Measurements from ENCODE around the gene TRIM2.

TRIM2 gene

DNA sequence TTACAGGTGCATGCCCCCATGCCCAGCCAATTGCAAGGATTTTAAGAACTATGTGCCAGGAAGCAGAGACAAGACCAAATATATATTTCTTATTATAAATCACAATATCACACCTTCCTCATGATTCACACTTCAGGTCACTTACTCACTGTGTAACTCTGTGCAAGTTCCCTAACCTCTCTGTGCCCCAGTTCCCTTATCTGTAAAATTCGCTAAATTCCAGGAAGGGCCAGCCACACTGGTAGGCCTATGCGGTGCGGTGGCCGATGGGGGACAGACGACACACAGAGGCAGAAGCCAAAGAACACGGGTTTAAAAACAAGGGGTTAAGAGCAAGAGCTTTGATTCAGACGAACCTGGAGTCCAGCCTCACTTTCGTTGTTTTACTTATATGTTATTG lies 2.8 kb downstream of the TRIM2 start:
- POLR2A ChIA-PET = no interaction called here
- DNase-seq (ENCODE audit: low read depth, low spot score) = no peak
- CTCF ChIA-PET = interaction anchor here (0.9 to 1.8 kb wide), 8 partner anchors 9 to 436 kb away, joined by 3 to 9 read pairs (median 4); no protein-coding TSS in a partner anchor
- H3K4me3 ChIP-seq (ENCODE audit: low read depth, low read length) = no peak overlapping the region
- TF ChIP-seq, protein P1, sequence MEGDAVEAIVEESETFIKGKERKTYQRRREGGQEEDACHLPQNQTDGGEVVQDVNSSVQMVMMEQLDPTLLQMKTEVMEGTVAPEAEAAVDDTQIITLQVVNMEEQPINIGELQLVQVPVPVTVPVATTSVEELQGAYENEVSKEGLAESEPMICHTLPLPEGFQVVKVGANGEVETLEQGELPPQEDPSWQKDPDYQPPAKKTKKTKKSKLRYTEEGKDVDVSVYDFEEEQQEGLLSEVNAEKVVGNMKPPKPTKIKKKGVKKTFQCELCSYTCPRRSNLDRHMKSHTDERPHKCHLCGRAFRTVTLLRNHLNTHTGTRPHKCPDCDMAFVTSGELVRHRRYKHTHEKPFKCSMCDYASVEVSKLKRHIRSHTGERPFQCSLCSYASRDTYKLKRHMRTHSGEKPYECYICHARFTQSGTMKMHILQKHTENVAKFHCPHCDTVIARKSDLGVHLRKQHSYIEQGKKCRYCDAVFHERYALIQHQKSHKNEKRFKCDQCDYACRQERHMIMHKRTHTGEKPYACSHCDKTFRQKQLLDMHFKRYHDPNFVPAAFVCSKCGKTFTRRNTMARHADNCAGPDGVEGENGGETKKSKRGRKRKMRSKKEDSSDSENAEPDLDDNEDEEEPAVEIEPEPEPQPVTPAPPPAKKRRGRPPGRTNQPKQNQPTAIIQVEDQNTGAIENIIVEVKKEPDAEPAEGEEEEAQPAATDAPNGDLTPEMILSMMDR (IDR thresholded peaks at IDR 0.05; ENCODE audit: insufficient read depth, low read length, missing control alignments) = no peak

DNA sequence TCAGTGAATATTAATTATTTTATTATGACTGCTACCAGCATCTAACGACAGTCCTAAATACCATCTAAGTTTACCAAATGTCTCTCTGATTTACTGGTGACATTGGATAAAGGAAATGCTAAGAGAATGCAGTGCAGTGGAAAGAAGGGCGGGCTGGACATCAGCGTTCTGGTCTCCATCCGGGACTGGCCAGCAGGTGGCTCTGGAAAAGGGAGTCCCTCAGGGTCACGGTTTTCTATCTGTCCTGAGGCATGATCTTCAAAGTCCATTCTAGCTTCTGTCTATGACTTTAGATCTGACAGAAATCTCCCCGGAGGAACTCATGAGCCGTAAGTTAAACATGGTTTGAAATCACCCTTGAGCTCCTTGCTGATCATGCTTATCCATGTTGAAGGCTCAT lies 3.3 kb downstream of the TRIM2 start:
- H3K4me3 ChIP-seq (ENCODE audit: low read depth, low read length) = no peak overlapping the region
- TF ChIP-seq, protein P1 (IDR thresholded peaks at IDR 0.05; ENCODE audit: insufficient read depth, low read length, missing control alignments) = peak; percentile 53
- DNase-seq (ENCODE audit: low read depth, low spot score) = no peak
- ChIA-PET POLR2A (no interaction called here), CTCF (interaction anchor here (0.9 to 1.8 kb wide), 11 partner anchors 9 to 436 kb away, joined by 3 to 9 read pairs (median 3); no protein-coding TSS in a partner anchor)

DNA sequence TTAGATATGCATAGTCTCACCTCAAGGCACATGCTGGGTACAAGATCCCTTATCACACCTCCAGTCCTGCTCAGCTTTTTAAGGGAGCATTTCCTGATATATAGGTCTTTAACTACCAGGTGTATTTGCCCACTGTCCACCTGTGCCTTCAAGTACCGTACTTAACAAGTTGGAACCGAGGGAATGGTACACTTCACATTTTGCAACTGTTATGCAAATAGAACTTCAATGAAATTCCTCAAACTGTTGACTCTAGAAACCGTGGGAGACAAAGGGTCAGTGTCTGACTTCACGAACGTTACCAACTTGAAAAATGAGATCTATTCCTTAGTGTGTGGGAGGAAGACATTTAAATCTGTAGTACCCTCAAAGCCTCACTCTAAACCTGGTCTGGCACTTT lies 5.2 kb downstream of the TRIM2 start:
- H3K4me3 ChIP-seq (ENCODE audit: low read depth, low read length) = no peak overlapping the region
- ChIA-PET POLR2A (no interaction called here), CTCF (interaction anchor here (1.3 kb wide), 1 partner anchor 66 kb away, joined by 3 read pairs; no protein-coding TSS in a partner anchor)
- TF ChIP-seq, protein P1 (IDR thresholded peaks at IDR 0.05; ENCODE audit: insufficient read depth, low read length, missing control alignments) = no peak
- no peak for DNase-seq (ENCODE audit: low read depth, low spot score)

DNA sequence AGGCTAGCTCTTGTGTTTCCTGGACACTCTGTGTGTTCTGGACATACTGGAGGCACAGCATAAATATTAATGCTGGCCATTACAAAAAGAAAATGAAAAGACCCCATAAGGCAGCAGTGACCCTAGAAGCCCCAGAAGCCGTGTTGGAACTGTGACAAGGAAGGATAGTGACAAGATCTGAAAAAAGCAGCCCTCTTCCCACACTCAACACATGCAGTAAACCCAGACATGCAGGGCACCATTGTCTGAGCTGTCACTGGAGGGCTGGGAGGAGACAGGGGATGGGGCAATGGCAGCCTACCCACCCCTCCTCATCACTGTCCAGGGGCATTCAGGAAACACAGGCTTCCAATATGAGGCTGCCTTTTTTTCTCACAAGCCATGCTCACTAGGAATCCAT lies 6.5 kb downstream of the TRIM2 start:
- no peak overlapping the region for H3K4me3 ChIP-seq (ENCODE audit: low read depth, low read length)
- DNase-seq (ENCODE audit: low read depth, low spot score) = no peak
- ChIA-PET POLR2A (no interaction called here), CTCF (interaction anchor here (1.1 kb wide), 1 partner anchor 108 kb away, joined by 4 read pairs; no protein-coding TSS in a partner anchor)
- TF ChIP-seq, protein P1 (IDR thresholded peaks at IDR 0.05; ENCODE audit: insufficient read depth, low read length, missing control alignments) = no peak

DNA sequence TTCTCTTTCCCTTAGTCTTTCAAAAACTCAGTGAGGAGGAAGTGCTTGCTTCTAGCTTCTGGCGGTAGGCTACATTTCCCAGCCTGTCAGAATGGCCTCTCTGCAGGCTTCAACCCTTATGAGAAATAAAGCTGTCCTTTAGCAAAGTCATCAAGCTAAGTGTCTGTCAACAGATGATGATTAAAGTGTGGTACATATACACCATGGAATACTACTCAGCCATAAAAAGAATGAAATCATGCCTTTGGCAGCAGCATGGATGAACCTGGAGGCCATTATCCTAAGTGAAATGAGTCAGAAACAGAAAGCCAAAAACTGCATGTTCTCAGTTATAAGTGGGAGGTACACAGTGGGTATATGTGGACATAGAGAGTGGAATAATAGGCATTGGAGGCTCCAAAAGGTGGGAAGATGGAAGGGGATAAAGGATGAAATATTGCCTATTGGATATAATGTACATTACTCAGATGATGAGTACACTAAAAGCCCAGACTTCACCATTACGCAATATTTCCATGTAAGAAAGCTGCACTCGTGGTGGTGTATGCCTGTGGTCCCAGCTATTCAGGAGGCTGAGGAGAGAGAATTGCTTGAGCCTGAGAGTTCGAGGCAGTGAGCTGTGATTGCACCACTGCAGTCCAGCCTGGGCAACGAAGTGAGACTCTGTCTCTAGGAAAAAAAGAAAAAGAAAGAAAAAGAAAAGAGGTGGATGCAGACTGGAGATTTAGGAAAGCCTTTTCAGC lies 7.9 kb downstream of the TRIM2 start:
- CTCF ChIA-PET = interaction anchor here (0.5 to 1.5 kb wide), 4 partner anchors 11 to 133 kb away, joined by 3 to 5 read pairs (median 3); no protein-coding TSS in a partner anchor
- peak; percentile 40 for DNase-seq (ENCODE audit: low read depth, low spot score)
- POLR2A ChIA-PET = interaction anchor here (1.1 kb wide), 1 partner anchor 11 kb away, joined by 3 read pairs; no protein-coding TSS in a partner anchor
- TF ChIP-seq, protein P1 (IDR thresholded peaks at IDR 0.05; ENCODE audit: insufficient read depth, low read length, missing control alignments) = no peak
- no peak overlapping the region for H3K4me3 ChIP-seq (ENCODE audit: low read depth, low read length)

DNA sequence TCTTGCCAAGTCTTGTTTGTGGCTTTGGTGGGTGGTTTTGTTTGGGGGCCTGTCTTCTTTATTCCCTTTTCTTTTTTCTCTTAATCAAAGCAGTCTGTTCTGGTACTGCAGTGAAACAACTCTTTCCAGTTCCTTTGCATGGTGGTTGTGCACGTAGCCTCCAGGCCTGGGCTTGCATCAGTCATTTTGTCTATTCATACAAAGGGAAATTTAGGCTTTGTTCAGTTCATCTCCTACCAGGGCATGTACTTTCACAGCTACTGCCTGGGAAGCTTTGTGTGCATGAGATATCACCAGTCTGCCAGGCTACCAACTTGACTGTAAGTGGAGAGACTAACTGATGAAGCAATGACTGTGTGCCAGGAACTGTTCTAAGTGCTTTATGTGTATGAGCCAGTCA lies 8.5 kb downstream of the TRIM2 start:
- TF ChIP-seq, protein P1 (IDR thresholded peaks at IDR 0.05; ENCODE audit: insufficient read depth, low read length, missing control alignments) = no peak
- no peak for DNase-seq (ENCODE audit: low read depth, low spot score)

More for the DNA sequence above, 8.5 kb downstream of the TRIM2 start:
- ChIA-PET CTCF (interaction anchor here (0.5 to 2.7 kb wide), 4 partner anchors 8 to 104 kb away, joined by 3 to 12 read pairs (median 4); partner anchors contain the start of gene TRIM2), POLR2A (interaction anchor here (1.1 kb wide), 1 partner anchor 10 kb away, joined by 3 read pairs; no protein-coding TSS in a partner anchor)
- no peak overlapping the region for H3K4me3 ChIP-seq (ENCODE audit: low read depth, low read length)

Data from AG04449 (cell line).